ENCODE results near the gene STRIP1. TPM values are rescaled to one million over a fixed set of nuclear protein-coding genes. Genes with fewer than 3 reads are reported as not detected.

STRIP1 gene
- total RNA-seq, 2 experiments from 2014 or later, result 33.4 to 35.9 TPM

DNA sequence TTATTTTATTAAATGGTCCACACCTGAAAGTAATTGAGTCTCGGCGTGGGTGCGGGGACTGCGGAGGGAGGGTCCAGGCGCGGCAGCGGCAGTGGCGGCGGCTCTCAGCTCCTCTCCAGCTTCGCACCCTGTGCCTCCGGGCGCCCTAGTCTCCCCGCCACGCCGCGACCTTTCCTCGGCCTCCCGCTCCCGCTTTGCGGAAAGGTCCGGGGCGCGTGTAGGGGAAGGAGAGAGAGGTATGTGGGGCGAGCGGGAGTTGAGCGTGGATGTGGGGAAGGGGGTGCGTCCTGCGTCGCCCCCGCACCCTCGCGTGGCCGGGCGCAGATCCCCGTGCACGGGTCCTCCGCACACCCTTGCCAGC is 49.4 kb downstream of the STRIP1 start:
- Mint-ChIP-seq H3K9me3 (no peaks in the 10 kb centered on the region), H3K27me3 (peaks cover 67% of the 10 kb centered on the region)
- CTCF ChIA-PET, result interaction anchor here (0.7 to 1.8 kb wide), 4 partner anchors 13 to 55 kb away, joined by 3 to 6 read pairs (median 4); no protein-coding TSS in a partner anchor

DNA sequence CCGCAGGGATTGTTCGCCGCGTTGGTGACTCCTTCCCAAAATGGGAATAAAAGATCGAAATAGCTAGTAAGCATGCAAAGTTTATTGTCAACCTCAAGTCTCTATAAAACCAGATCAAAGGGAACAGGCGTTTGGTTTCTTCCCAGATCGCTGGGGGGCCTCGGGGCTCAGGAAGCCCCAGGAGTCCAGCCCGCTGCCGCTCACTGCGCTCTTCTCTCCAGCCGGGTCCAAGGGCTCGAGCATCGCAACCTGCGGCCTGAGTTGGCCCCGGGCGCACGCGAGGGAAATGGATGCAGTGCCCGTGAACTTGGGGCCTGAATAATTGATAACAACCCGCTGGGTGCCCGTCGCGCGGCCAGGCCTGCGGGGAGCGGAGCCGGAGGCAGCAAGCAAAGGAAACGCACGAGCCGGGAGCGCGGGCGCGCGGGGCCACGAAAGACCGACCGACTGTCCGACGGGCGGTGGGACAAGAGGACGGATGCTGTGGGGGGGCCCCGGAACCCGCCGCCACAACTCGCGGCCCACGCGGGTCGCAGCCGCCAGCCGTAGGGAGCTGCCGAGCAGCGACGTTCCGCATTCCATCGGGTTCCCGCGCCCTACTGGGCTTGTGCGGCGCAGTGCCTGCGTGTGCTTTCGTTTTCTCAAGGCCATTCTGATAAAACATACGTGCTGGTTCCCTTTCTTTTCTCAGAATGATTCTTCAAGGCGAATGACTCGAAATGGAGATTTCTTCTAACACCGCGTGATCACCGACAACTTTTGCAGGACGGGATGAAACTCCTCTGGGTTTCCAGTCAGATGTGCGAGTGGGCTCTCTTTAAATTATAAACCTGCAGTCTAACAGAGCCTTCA is 50.0 kb downstream of the STRIP1 start:
- ChIA-PET POLR2A (no interaction called here), CTCF (interaction anchor here (0.7 to 1.8 kb wide), 3 partner anchors 12 to 55 kb away, joined by 3 to 6 read pairs (median 5); no protein-coding TSS in a partner anchor)
- Mint-ChIP-seq H3K27ac (no peak overlapping the region), H3K4me1 (peaks cover 10% of the 10 kb centered on the region), H3K4me3 (peak overlapping the region; percentile 72), H3K36me3 (ENCODE audit: low read depth) (no peaks in the 10 kb centered on the region), H3K9me3 (no peaks in the 10 kb centered on the region), H3K27me3 (peaks cover 64% of the 10 kb centered on the region)
- DNase-seq, result peak; percentile 33

More for the DNA sequence above, 49.4 kb downstream of the STRIP1 start:
- POLR2A ChIA-PET, result no interaction called here
- Mint-ChIP-seq H3K27ac (no peak overlapping the region), H3K36me3 (ENCODE audit: low read depth) (no peaks in the 10 kb centered on the region), H3K4me3 (peak overlapping the region; percentile 72), H3K4me1 (peaks cover 10% of the 10 kb centered on the region)
- DNase-seq, result no peak

DNA sequence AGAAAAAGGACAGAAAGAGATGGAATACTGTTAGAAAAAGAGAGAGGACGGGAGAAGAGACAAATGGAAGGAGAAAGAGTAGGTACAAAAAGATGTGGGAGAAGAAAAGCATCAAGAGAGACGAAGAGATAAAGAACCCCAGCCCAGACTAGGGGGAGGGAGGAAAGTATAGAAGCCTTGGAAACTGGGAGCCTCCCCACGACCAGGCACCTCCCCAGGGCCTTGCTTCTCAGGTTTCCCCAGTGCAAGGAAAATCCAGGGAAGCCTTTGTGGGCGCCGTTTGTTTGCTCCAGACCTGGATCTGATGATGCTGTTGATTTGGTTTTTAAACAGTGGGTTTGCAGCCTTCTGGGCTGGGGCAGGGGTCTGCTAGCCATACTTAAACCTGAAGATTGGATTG is 51.2 kb downstream of the STRIP1 start:
- H3K4me3 Mint-ChIP-seq, result no peak overlapping the region
- DNase-seq, result no peak
- H3K4me1 Mint-ChIP-seq, result peaks cover 10% of the 10 kb centered on the region
- H3K27ac Mint-ChIP-seq, result no peak overlapping the region
- no peaks in the 10 kb centered on the region for H3K9me3 Mint-ChIP-seq
- H3K27me3 Mint-ChIP-seq, result peaks cover 62% of the 10 kb centered on the region
- ChIA-PET CTCF (no interaction called here), POLR2A (no interaction called here)
- no peaks in the 10 kb centered on the region for H3K36me3 Mint-ChIP-seq (ENCODE audit: low read depth)

DNA sequence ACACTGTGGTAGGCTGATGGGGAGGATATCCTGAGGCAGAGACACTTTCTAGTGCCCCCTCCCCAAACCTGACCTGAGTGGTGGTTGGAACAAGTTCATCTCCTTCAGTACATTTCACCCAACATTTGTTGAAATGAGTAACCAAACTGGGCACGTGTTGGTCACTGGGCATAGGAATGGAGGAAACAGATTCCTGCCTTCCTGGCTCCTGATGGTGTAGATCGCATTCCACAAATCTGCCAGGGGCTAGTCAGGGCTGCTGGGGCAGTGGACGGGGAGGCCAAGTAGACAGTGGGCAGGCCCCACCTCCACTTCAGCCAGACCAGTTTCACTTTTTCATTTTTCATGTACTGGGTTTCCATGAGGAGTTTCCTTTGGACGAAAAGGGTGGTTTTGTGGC is 52.5 kb downstream of the STRIP1 start:
- Mint-ChIP-seq H3K9me3 (no peaks in the 10 kb centered on the region), H3K4me3 (no peak overlapping the region), H3K27me3 (peaks cover 60% of the 10 kb centered on the region), H3K36me3 (ENCODE audit: low read depth) (no peaks in the 10 kb centered on the region), H3K27ac (peak overlapping the region; percentile 6), H3K4me1 (peaks cover 10% of the 10 kb centered on the region)
- POLR2A ChIA-PET, result no interaction called here
- CTCF ChIA-PET, result interaction anchor here (6.7 kb wide), 1 partner anchor 17 kb away, joined by 68 read pairs; no protein-coding TSS in a partner anchor
- no peak for DNase-seq

DNA sequence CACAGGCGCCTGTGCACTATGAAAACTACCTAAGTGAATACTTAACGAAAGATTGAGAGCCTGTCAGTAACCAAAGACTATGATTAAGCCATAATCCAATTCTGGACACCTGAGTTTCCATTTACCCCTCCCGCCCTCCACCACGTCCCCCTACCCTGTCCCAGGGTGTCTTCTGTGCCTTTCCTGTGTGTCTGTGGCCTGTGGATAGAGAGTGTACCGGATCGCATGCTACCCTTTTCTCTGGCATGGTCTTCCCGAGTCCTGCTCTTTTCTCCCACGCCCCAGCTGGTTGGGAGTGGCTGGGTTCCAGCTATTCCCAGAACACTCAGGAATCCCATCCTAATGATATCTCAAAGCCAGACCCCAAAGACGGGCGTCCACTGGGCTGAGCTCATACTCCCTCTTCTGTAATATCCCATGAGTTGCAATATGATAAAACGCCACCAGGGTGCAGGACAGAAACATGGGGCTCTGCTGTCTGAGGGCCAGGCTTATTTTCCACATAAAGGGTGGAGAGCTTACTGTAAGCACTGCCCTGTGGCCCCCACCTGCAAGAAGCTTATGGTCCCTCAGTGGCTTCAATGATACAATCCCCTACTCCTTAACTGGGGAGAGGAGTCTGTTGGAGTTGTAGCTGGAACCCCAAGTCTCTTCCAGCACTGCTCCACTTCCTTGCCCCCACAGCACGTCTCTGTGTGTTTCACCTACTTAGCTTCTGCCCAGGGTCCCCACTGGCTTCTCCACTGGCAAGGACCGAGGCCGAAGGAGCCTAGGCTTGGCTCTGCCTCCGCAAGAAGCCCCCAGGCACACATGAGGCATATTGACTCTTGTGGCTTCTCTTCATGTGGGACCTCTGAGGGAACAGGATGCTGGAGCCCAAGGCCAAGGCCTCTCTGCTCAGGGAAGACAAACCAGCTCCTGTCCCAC is 53.7 kb downstream of the STRIP1 start:
- Mint-ChIP-seq H3K4me3 (no peak overlapping the region), H3K36me3 (ENCODE audit: low read depth) (no peaks in the 10 kb centered on the region), H3K27ac (no peak overlapping the region), H3K27me3 (peaks cover 60% of the 10 kb centered on the region), H3K4me1 (peaks cover 10% of the 10 kb centered on the region), H3K9me3 (no peaks in the 10 kb centered on the region)
- ChIA-PET CTCF (interaction anchor here (0.5 to 6.7 kb wide), 14 partner anchors 9 to 251 kb away, joined by 3 to 68 read pairs (median 4); partner anchors contain the start of gene RBM15), POLR2A (interaction anchor here (0.6 kb wide), 1 partner anchor 250 kb away, joined by 3 read pairs; no protein-coding TSS in a partner anchor)
- DNase-seq, result peak; percentile 65

DNA sequence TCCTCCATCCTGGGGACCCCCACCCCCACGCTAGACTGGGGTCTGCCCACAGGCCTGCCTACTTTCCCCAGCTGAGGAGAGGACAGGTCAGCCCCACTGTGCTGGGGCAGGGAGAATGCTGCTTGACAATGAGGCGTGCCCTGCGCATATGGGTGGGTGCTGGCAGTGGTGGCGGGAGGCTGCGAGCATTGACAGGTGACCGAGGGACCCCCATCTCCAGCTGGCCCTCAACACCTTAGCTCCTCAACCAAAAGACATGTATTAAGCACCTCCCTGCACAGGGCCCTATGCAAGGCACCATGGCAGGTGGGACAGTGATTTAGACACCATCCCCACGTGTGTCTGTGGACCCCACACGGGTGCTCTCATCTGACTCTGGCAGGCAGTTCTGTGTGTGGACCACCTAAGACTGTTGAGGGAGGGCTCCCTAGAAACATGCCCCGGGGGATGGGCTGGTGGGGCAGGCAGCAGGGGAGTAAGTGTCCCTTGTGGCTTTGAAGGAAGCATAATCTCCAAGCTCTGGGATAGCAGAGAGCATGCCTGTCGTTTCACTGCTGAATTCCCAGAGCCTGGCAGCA is 54.4 kb downstream of the STRIP1 start:
- Mint-ChIP-seq H3K9me3 (no peaks in the 10 kb centered on the region), H3K36me3 (ENCODE audit: low read depth) (no peaks in the 10 kb centered on the region), H3K27me3 (peaks cover 52% of the 10 kb centered on the region), H3K27ac (no peak overlapping the region), H3K4me1 (peaks cover 5% of the 10 kb centered on the region), H3K4me3 (no peak overlapping the region)
- no peak for DNase-seq
- ChIA-PET CTCF (interaction anchor here (0.5 to 6.7 kb wide), 14 partner anchors 9 to 250 kb away, joined by 3 to 68 read pairs (median 4); partner anchors contain the start of gene RBM15), POLR2A (no interaction called here)

DNA sequence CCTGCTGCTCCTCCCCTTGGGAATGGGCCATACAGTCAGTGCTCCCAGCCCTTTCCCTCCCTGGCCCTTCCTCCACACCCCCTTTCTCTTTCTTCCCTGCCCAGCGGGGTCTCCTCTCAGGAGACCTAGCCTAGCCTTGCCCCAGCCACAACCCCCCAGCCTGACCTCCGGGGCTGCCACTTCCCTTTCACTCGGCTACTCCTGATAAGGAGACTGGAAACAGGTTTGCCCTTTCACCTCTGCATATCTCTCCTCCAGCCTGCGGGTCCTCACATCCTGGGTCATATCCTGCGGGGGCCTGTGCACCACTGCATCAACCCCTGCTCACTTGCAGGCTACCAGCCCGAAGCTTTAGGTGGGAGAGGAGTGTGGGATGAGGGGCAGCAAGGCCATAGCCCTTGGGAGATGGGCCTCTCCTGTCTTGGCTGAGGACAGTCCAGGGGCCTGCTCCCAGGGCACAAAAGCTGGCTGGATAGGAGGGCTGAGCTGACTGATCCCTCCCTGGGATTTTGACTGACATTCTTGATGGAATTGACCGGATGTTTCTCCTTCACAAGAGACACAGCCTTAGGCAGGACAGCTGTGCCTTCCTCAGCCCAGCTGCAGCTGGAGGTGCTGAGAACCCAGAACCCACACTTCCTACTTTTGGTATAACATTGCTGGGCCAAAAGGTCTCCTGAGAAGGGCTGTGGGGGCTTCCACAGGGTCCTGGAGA is 55.3 kb downstream of the STRIP1 start:
- H3K27ac Mint-ChIP-seq, result no peak overlapping the region
- POLR2A ChIA-PET, result no interaction called here
- no peak overlapping the region for H3K4me3 Mint-ChIP-seq
- H3K36me3 Mint-ChIP-seq (ENCODE audit: low read depth), result no peaks in the 10 kb centered on the region
- peaks cover 4% of the 10 kb centered on the region for H3K4me1 Mint-ChIP-seq
- peaks cover 48% of the 10 kb centered on the region for H3K27me3 Mint-ChIP-seq
- no peaks in the 10 kb centered on the region for H3K9me3 Mint-ChIP-seq
- CTCF ChIA-PET, result interaction anchor here (0.6 to 6.7 kb wide), 3 partner anchors 14 to 249 kb away, joined by 3 to 68 read pairs (median 3); partner anchors contain the start of gene RBM15
- no peak for DNase-seq

DNA sequence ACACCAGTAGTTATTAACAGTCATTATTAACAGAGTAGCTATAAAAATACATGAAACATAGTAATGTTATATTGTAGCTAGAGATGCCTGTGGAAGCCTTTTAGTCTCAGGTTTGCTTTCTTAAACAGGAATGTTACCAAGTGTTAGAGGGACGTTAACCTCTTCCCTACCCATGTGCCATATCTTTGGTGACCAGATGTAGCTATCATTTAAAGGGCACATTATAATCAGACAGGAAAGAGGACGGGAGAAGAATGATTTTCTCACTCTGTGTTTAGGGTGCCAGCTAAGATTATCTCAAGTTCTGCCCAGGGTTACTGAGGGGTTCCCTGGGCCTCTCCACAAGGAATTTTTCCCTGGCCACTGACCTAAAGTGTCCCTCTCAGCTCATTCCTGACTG is 57.0 kb downstream of the STRIP1 start:
- Mint-ChIP-seq H3K9me3 (no peaks in the 10 kb centered on the region), H3K4me1 (no peaks in the 10 kb centered on the region), H3K27me3 (peaks cover 35% of the 10 kb centered on the region), H3K36me3 (ENCODE audit: low read depth) (no peaks in the 10 kb centered on the region), H3K27ac (no peak overlapping the region), H3K4me3 (no peak overlapping the region)
- DNase-seq, result no peak
- ChIA-PET POLR2A (no interaction called here), CTCF (interaction anchor here (0.6 to 6.7 kb wide), 7 partner anchors 9 to 847 kb away, joined by 3 to 68 read pairs (median 3); no protein-coding TSS in a partner anchor)

DNA sequence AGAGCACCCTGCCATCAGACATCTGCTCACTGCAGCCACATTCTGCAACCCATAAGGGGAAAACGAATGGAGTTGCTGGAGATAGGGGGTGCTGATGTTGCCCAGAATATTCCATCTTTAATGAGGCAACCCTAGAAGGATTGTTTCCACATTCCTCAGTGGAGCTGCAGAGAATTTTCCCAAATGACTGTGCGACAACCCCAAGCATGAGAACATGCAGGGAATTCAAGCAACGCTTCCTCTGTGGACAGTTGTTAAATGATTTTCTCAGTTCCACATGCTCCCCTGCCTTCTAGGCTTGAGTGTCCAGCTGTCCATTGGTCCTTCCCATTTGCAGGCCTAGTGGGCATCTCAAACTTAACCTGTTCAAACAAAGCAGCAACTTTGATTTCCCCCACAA is 57.4 kb downstream of the STRIP1 start:
- POLR2A ChIA-PET, result no interaction called here
- Mint-ChIP-seq H3K27me3 (peaks cover 31% of the 10 kb centered on the region), H3K36me3 (ENCODE audit: low read depth) (no peaks in the 10 kb centered on the region), H3K4me3 (no peak overlapping the region), H3K9me3 (no peaks in the 10 kb centered on the region), H3K27ac (no peak overlapping the region), H3K4me1 (no peaks in the 10 kb centered on the region)
- DNase-seq, result no peak
- CTCF ChIA-PET, result interaction anchor here (0.6 to 6.7 kb wide), 7 partner anchors 10 to 847 kb away, joined by 3 to 68 read pairs (median 3); no protein-coding TSS in a partner anchor

DNA sequence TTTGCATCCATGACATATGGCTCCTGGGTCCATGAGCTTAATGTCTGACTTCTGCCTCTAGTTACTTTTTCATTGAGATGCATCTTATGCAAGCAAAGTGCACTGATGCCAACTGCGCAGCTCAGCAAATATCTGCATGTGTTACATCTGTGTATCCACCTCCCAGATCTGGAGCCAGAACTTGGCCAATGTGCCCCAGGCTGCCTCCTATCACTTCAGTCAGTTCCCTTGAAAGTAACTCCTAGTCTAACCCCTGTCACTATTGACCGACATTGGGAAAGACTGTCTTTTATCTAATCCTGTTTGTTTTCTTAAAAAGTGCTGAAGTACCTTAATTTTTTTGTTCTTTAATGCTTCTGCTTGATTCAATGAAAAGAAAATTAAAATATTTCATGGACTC is 58.6 kb downstream of the STRIP1 start:
- Mint-ChIP-seq H3K27ac (no peak overlapping the region), H3K9me3 (no peaks in the 10 kb centered on the region), H3K27me3 (peaks cover 24% of the 10 kb centered on the region), H3K4me1 (no peaks in the 10 kb centered on the region), H3K36me3 (ENCODE audit: low read depth) (no peaks in the 10 kb centered on the region), H3K4me3 (no peak overlapping the region)
- CTCF ChIA-PET, result interaction anchor here (6.7 kb wide), 1 partner anchor 11 kb away, joined by 68 read pairs; no protein-coding TSS in a partner anchor
- POLR2A ChIA-PET, result no interaction called here
- no peak for DNase-seq

DNA sequence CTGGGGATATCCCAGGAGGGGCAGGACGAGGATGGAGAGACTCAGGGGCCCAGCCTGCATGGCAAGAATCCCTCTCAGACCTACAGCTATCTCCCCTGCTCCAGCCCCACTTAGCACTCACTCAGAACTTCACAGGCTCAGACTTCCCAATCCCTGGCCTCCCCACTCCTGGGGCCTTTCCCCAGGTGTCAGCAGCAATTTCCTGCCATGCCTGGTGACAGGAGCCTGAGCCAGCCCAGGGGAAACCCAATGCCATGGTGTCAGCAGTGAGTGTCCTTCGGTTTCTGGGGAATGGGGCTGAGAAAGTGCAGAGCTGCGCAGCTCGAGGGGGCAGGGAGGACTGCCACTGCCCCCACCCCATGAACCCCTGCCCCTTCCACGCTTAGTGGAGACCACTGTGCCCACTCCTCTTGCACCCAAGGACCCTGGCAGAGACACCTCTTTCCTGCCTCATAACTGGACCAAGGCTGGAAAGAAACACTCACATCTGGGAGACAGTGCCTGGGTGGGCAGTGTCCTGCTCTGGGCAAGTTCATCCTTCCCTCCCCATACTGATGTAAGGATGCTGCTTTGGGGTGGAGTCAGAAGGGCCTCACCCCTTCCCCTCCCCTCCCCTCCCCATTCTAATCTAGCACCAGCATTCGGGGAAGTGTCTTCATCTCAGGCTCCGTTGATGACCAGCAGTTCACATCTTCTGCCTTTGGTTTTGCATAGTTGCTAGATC is 60.7 kb downstream of the STRIP1 start:
- no peaks in the 10 kb centered on the region for H3K4me1 Mint-ChIP-seq
- no peak overlapping the region for H3K27ac Mint-ChIP-seq
- no peaks in the 10 kb centered on the region for H3K36me3 Mint-ChIP-seq (ENCODE audit: low read depth)
- H3K27me3 Mint-ChIP-seq, result peaks cover 22% of the 10 kb centered on the region
- ChIA-PET POLR2A (no interaction called here), CTCF (interaction anchor here (1.0 to 1.4 kb wide), 2 partner anchors 10 to 35 kb away, joined by 3 to 5 read pairs; no protein-coding TSS in a partner anchor)
- H3K4me3 Mint-ChIP-seq, result no peak overlapping the region
- H3K9me3 Mint-ChIP-seq, result no peaks in the 10 kb centered on the region
- DNase-seq, result no peak

Measured in activated CD4-positive, alpha-beta T cell treated with anti-CD3 and anti-CD28 coated beads, Interleukin-2, amount 10 ng/mL, durations not matched to agents 7 days and 5 days (primary cell).